OCI-LY7 (cell line): ENCODE data around the gene MAML3. TPM values are rescaled to one million over a fixed set of nuclear protein-coding genes. Genes with fewer than 3 reads are reported as not detected.

Experiments
- BruUV-seq: library from RNA; stranded (reverse); fragments of 400-500 nt; replicated peaks from 2 replicates; lab custom pipeline; 2021; lab: Mats Ljungman, UMichigan
- CTCF ChIA-PET: fragments of 300-600 bp; sonication (Branson Sonifier 250); formaldehyde crosslinking; loops from one replicate; lab custom pipeline; 2022; ENCODE audit warnings: antibody characterized with exemption; ENCODE audit not compliant: unreplicated experiment; lab: Charles Lee
- POLR2A ChIA-PET: fragments of 300-600 bp; sonication (Branson Sonifier 250); formaldehyde crosslinking; loops from one replicate; lab custom pipeline; 2022; ENCODE audit warnings: antibody characterized with exemption; lab: Charles Lee
- DNase-seq: peaks from one replicate; pipeline ENCODE4 v3.0.0-alpha.2; 2015; ENCODE audit warnings: low spot score
- H2AFZ ChIP-seq: fragments of 200-600 bp; sonication (generic), shearing (Covaris generic); 2 replicates; pipeline ENCODE4 v1.6.1; 2014; ENCODE audit warnings: mild to moderate bottlenecking, antibody characterized with exemption, low read length, moderate library complexity
- H3K27ac ChIP-seq: fragments of 200-600 bp; sonication (generic); 2 replicates; pipeline ENCODE4 v1.5.1; 2014; ENCODE audit warnings: mixed run types, low read depth, mild to moderate bottlenecking, moderate library complexity, low read length, inconsistent platforms; ENCODE audit not compliant: poor library complexity, severe bottlenecking
- H3K36me3 ChIP-seq: fragments of 200-600 bp; sonication (generic); 2 replicates; pipeline ENCODE4 v1.6.1; 2014; ENCODE audit warnings: mild to moderate bottlenecking, antibody characterized with exemption, low read length, moderate library complexity, mixed read lengths; ENCODE audit not compliant: insufficient read depth
- H3K4me1 ChIP-seq: fragments of 200-600 bp; sonication (generic); 2 replicates; pipeline ENCODE4 v1.5.1; 2014; ENCODE audit warnings: mild to moderate bottlenecking, low read length; ENCODE audit not compliant: insufficient read depth, poor library complexity, severe bottlenecking
- H3K4me2 ChIP-seq: fragments of 200-600 bp; sonication (generic); 2 replicates; pipeline ENCODE4 v1.6.1; 2014; ENCODE audit warnings: mild to moderate bottlenecking, low read length
- H3K4me3 ChIP-seq: fragments of 200-600 bp; sonication (generic); 2 replicates; pipeline ENCODE4 v1.5.1; 2014; ENCODE audit warnings: mild to moderate bottlenecking, low read depth, low read length; ENCODE audit not compliant: poor library complexity, severe bottlenecking
- H3K79me2 ChIP-seq: fragments of 200-600 bp; sonication (generic); 2 replicates; pipeline ENCODE4 v1.6.1; 2016; ENCODE audit warnings: low read depth, mild to moderate bottlenecking, low read length, moderate library complexity, mixed read lengths; ENCODE audit not compliant: insufficient read depth
- H3K9me2 ChIP-seq: fragments of 200-600 bp; sonication (generic); 2 replicates; pipeline ENCODE4 v1.6.1; 2016; ENCODE audit warnings: mild to moderate bottlenecking, low read length, mixed read lengths; ENCODE audit not compliant: insufficient read depth
- H3K9me3 ChIP-seq: fragments of 200-600 bp; sonication (generic); 2 replicates; pipeline ENCODE4 v1.6.1; 2014; ENCODE audit warnings: mild to moderate bottlenecking, mixed run types, low read length, mixed read lengths
- H4K20me1 ChIP-seq: fragments of 200-600 bp; sonication (generic); 2 replicates; pipeline ENCODE4 v1.6.1; 2014; ENCODE audit warnings: mild to moderate bottlenecking, antibody characterized with exemption, low read length, moderate library complexity, mixed read lengths; ENCODE audit not compliant: insufficient read depth
- EZH2phosphoT487 ChIP-seq: fragments of 200-600 bp; sonication (generic); IDR thresholded peaks from 2 replicates; pipeline ENCODE4 v1.6.1; 2018; ENCODE audit warnings: low read depth, borderline replicate concordance, mild to moderate bottlenecking, mixed run types, antibody characterized with exemption, low read length, moderate library complexity, mixed read lengths
- intact Hi-C: fragments of 100-400 bp; cut with micrococcal nuclease; formaldehyde crosslinking; loops from one replicate; pipeline ENCODE4 v1.10.0; 2022; ENCODE audit not compliant: unreplicated experiment
- total RNA-seq, 2 experiments: library from RNA; depleted of rRNA in 1 of 2; stranded (reverse); fragments of >200 nt in 1 of 2; shearing (Covaris generic) in 1 of 2; gene quantifications; 2 replicates each; pipeline ENCODE4 v1.2.3, GENCODE V29; 2014 to 2022
- TF ChIP-seq, protein P1 (sequence below): fragments of 200-600 bp; sonication (generic); conservative IDR thresholded peaks from 2 replicates; pipeline ENCODE4 v1.5.1; 2014; ENCODE audit warnings: mild to moderate bottlenecking, antibody characterized with exemption, low read length, moderate library complexity, mixed read lengths

MAML3 gene
- total RNA-seq, 2 experiments from 2014 or later = 0.80 to 1.2 TPM

- Histone ChIP-seq H4K20me1 (no peaks in the 10 kb centered on the region), H3K36me3 (no peaks in the 10 kb centered on the region), H2AFZ (no peak overlapping the region), H3K4me2 (no peak overlapping the region; the same call in 1 of the 2 replicates), H3K4me3 (no peak overlapping the region), H3K9me2 (no peaks in the 10 kb centered on the region), H3K27ac (no peak overlapping the region), H3K9me3 (no peaks in the 10 kb centered on the region), H3K79me2 (no peaks in the 10 kb centered on the region), H3K4me1 (peaks cover 5% of the 10 kb centered on the region)
- intact Hi-C loops = loop anchor here (10.0 kb wide), 1 partner anchor 519 kb away; no protein-coding TSS in a partner anchor
- no TSS peak for BruUV-seq
- ChIA-PET POLR2A (interaction anchor here (1.2 kb wide), 1 partner anchor 8 kb away, joined by 4 read pairs; no protein-coding TSS in a partner anchor), CTCF (interaction anchor here (0.5 kb wide), 1 partner anchor 1286 kb away, joined by 4 read pairs; no protein-coding TSS in a partner anchor)
- TF ChIP-seq EZH2phosphoT487 = no peak
- TF ChIP-seq, protein P1, sequence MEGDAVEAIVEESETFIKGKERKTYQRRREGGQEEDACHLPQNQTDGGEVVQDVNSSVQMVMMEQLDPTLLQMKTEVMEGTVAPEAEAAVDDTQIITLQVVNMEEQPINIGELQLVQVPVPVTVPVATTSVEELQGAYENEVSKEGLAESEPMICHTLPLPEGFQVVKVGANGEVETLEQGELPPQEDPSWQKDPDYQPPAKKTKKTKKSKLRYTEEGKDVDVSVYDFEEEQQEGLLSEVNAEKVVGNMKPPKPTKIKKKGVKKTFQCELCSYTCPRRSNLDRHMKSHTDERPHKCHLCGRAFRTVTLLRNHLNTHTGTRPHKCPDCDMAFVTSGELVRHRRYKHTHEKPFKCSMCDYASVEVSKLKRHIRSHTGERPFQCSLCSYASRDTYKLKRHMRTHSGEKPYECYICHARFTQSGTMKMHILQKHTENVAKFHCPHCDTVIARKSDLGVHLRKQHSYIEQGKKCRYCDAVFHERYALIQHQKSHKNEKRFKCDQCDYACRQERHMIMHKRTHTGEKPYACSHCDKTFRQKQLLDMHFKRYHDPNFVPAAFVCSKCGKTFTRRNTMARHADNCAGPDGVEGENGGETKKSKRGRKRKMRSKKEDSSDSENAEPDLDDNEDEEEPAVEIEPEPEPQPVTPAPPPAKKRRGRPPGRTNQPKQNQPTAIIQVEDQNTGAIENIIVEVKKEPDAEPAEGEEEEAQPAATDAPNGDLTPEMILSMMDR = no peak
- DNase-seq = no peak
These were observed 418.4 kb downstream of the MAML3 start for GRCh38 chr4:139735381-139736273.

GRCh38 chr4:139734875-139735380, 419.1 kb downstream of the MAML3 start:
- BruUV-seq = no TSS peak

More at GRCh38 chr4:139734875-139735380, 419.1 kb downstream of the MAML3 start:
- Histone ChIP-seq H3K4me1 (peaks cover 5% of the 10 kb centered on the region), H3K4me2 (no peak overlapping the region; the same call in 1 of the 2 replicates), H3K9me2 (no peaks in the 10 kb centered on the region), H3K79me2 (no peaks in the 10 kb centered on the region), H3K4me3 (no peak overlapping the region), H3K36me3 (no peaks in the 10 kb centered on the region), H3K27ac (no peak overlapping the region), H3K9me3 (no peaks in the 10 kb centered on the region), H4K20me1 (no peaks in the 10 kb centered on the region), H2AFZ (no peak overlapping the region)
- peak; percentile 20 for DNase-seq
- intact Hi-C loops = loop anchor here (10.0 kb wide), 1 partner anchor 520 kb away; no protein-coding TSS in a partner anchor
- ChIA-PET POLR2A (no interaction called here), CTCF (no interaction called here)
- TF ChIP-seq, protein P1 = peak; percentile 47; the same call in 1 of the 2 replicates
- no peak for TF ChIP-seq EZH2phosphoT487
